Measurements from ENCODE around the gene SETD5.

The SETD5 gene

GRCh38 chr3:9386501-9387321 lies 10.7 kb upstream of the SETD5 start:
- no peak for DNase-seq (ENCODE audit: low read depth, low spot score)
- H3K27ac ChIP-seq, result peak overlapping the region; percentile 43

- peak overlapping the region; percentile 43 for H3K27ac ChIP-seq
- DNase-seq (ENCODE audit: low read depth, low spot score), result peak; percentile 14
These were observed 10.1 kb upstream of the SETD5 start for GRCh38 chr3:9387322-9387655.

GRCh38 chr3:9388142-9388541 lies 9.3 kb upstream of the SETD5 start:
- peak overlapping the region; percentile 43 for H3K27ac ChIP-seq
- no peak for DNase-seq (ENCODE audit: low read depth, low spot score)

- peak overlapping the region; percentile 43 for H3K27ac ChIP-seq
- no peak for DNase-seq (ENCODE audit: low read depth, low spot score)
These were observed 8.7 kb upstream of the SETD5 start for GRCh38 chr3:9388562-9389272.

- no peak for DNase-seq (ENCODE audit: low read depth, low spot score)
- peak overlapping the region; percentile 96 for H3K27ac ChIP-seq
These were observed 7.0 kb upstream of the SETD5 start for GRCh38 chr3:9390265-9390888.

- H3K27ac ChIP-seq, result peak overlapping the region; percentile 96
These were observed 5.4 kb upstream of the SETD5 start for GRCh38 chr3:9392041-9392440.

GRCh38 chr3:9395570-9396300 lies 1.7 kb upstream of the SETD5 start:
- no peak for DNase-seq (ENCODE audit: low read depth, low spot score)
- peak overlapping the region; percentile 96 for H3K27ac ChIP-seq

More at GRCh38 chr3:9392041-9392440, 5.4 kb upstream of the SETD5 start:
- no peak for DNase-seq (ENCODE audit: low read depth, low spot score)

- DNase-seq (ENCODE audit: low read depth, low spot score), result peak; percentile 92
These were observed 1.1 kb upstream of the SETD5 start for GRCh38 chr3:9396301-9396631.

GRCh38 chr3:9396632-9397331 lies 633 bp upstream of the SETD5 start:
- peak; percentile 98 for DNase-seq (ENCODE audit: low read depth, low spot score)
- H3K27ac ChIP-seq, result peak overlapping the region; percentile 96

More at GRCh38 chr3:9396301-9396631, 1.1 kb upstream of the SETD5 start:
- H3K27ac ChIP-seq, result peak overlapping the region; percentile 96

GRCh38 chr3:9397906-9398699 lies 688 bp downstream of the SETD5 start:
- H3K27ac ChIP-seq, result peak overlapping the region; percentile 96
- DNase-seq (ENCODE audit: low read depth, low spot score), result no peak

- H3K27ac ChIP-seq, result peak overlapping the region; percentile 96
- DNase-seq (ENCODE audit: low read depth, low spot score), result no peak
These were observed 1.4 kb downstream of the SETD5 start for GRCh38 chr3:9398700-9399336.

GRCh38 chr3:9399337-9399703 lies 1.9 kb downstream of the SETD5 start:
- DNase-seq (ENCODE audit: low read depth, low spot score), result no peak
- H3K27ac ChIP-seq, result peak overlapping the region; percentile 96

GRCh38 chr3:9399746-9400145 lies 2.3 kb downstream of the SETD5 start:
- peak; percentile 44 for DNase-seq (ENCODE audit: low read depth, low spot score)
- H3K27ac ChIP-seq, result peak overlapping the region; percentile 96

- no peak for DNase-seq (ENCODE audit: low read depth, low spot score)
These were observed 3.2 kb downstream of the SETD5 start for GRCh38 chr3:9400616-9401015.

GRCh38 chr3:9401986-9402385 lies 4.6 kb downstream of the SETD5 start:
- no peak for DNase-seq (ENCODE audit: low read depth, low spot score)
- peak overlapping the region; percentile 96 for H3K27ac ChIP-seq

More at GRCh38 chr3:9400616-9401015, 3.2 kb downstream of the SETD5 start:
- peak overlapping the region; percentile 96 for H3K27ac ChIP-seq

- no peak for DNase-seq (ENCODE audit: low read depth, low spot score)
- peak overlapping the region; percentile 96 for H3K27ac ChIP-seq
These were observed 5.2 kb downstream of the SETD5 start for GRCh38 chr3:9402410-9403228.

- peak overlapping the region; percentile 96 for H3K27ac ChIP-seq
- DNase-seq (ENCODE audit: low read depth, low spot score), result no peak
These were observed 6.0 kb downstream of the SETD5 start for GRCh38 chr3:9403463-9403862.

GRCh38 chr3:9404680-9405079 lies 7.3 kb downstream of the SETD5 start:
- DNase-seq (ENCODE audit: low read depth, low spot score), result no peak
- H3K27ac ChIP-seq, result peak overlapping the region; percentile 96

All from epithelial cell of prostate (primary cell).